ENCODE data around the gene EFCAB6.

Gene EFCAB6

DNA sequence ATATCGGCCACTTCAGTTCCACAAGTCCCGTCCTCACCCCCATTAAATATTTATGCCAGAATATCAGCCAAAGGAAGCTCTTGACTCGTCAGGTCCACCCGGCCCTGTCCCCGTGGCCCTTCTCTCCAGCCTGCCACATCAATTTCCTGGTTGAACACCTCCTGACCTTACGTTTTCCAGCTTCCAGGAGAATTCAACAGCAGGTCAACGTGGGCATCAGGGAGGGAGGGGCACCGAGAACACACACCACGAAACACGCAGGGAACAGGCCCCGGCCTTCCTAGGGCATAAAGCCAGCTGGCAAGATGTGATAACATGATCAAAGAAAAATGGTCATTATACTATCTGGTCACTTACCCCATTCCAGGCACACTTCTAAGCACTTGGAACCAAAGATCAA lies 34.9 kb upstream of the EFCAB6 start:
- DNase-seq (ENCODE audit: low read depth in 2 of 2): no peak

DNA sequence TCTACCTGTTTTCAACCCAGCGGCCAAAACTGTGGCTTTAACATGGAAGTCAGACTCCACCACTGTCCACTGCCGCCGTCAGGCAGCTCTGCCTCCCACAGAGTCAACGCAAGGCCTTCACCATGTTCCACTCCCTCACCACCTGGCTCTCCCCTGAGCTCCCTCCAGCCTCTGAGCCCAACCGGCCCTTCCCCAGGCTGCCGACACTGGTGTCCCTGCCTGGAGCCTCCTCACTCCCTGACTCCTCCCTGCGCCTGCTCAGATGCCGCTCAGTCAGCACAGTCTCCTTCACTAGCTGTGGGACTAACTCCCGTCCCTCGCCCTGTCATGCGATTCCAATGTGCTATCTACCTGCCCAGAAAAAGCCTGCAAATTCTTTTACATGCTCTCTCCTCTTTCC lies 33.9 kb upstream of the EFCAB6 start:
- DNase-seq (ENCODE audit: low read depth in 2 of 2): no peak

DNA sequence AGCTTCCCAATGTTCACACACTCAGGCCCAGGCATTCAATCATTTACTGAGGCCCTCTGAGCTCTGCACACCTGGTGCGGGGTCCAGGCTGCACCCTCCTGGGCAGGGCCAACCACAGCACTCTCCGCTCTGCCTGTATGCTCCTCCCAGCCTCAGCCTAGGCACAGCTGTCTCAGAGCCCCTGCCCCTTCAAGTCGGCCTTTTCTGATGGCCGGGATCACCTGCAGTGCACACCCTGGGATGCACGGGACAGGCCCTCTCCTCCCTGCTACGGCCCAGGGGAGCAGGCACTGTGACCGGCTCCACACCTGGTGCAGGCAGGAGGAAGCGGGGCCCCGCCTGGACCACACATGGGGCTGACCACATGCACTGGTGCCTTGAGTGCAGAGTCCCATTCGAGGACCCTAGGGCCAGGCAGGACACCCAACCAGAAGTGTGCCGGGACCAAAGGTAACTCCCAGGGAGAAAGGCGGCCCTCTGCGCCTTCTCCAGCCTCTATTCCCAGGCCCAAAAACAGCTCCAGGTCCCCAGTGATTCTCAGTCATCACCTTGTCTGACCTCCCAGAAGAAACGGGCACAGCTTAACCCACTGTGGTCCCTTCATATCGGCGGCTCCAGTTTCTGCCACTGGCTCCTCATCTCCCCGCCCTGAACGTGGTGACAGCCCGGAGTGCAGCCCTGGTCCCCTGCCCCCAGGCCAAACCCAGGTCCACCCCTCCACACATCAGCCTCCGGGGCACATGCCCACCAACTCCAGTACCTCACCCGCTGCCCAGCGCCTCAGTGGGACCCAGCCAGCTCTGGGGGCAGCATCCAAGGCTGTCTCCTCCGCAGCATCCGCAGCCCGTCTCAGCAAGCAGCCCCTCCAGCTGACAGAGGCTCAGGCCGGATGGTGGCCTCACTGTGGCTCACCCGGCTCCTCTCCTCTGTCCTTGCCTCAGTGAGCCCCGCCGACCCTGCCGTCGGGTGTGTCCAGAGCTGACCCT lies 32.7 kb upstream of the EFCAB6 start:
- no peak for DNase-seq (ENCODE audit: low read depth in 2 of 2)

DNA sequence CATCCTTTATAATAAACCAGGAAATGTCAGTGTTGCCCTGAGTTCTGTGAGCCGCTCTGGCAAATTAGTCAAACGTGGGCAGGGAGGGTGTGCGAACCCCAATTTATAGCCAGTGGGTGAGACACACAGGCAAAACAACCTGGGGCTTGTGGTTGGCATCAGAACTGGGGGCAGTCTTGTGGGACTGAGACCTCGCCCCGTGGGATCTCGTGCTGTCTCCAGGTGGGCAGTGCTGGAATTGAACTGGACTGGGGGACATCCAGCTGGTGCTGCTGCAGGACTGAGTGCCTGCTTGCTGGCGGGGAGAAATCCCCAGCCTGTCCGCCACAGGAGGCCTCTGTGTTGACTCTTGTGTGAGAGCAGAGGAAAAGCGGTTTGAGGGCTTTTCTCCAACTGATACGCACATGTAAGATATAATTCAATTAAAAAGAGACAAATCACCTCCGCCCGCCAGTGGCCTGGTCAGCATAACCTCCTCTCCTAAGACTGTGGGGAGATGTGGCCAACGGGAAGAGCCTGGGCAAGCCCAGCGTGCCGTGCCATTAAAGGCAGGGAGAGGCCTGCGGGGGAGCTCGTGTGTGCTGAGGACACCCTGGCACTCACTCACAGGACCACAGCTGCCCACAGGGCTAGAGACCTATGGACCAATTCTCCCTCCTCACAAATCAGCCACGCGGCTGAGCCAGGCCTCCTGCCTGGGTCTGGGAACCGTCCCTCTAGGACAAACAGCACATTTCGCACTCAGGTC lies 31.9 kb upstream of the EFCAB6 start:
- no peak for DNase-seq (ENCODE audit: low read depth in 2 of 2)

DNA sequence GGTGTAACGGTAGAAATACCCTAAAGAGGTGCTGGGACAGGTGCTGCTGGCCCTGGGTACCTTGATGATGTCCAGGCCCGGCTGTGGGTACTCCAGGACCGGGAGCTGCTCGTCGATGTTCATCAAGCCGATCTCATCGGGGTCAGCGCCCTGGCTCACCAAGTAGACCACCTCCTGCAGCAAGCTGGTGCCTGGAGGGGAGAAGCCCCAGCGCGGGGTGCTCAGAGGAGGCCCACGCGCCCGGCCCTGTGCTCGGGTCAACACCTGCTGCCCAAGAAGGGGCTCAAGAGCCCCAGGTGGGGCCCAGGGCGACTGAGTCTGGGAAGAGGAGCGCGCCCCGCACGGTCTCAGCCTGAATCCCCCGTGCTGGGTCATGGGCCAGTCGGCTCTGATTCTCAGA lies 29.6 kb upstream of the EFCAB6 start:
- DNase-seq (ENCODE audit: low read depth in 2 of 2): no peak

DNA sequence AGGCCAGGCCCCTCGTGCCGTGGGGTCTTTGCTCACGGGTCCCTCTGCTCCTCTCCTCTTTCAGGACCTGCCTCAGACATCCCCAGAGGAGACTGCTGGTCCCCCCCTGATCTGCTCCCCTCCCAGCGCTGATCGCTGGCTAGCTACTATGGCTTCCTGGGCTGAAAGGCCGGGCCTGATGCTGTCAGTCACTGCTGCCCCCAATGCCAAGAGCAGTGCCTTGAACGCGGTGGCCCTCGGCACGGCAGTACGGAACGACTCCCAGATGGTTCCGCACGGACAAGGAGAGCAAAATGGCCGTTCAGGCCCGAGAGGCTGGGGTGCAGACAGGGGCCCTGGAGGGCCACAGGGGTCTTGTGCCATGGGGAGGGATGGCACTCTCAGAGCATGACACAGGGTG lies 28.7 kb upstream of the EFCAB6 start:
- DNase-seq (ENCODE audit: low read depth in 2 of 2): no peak

DNA sequence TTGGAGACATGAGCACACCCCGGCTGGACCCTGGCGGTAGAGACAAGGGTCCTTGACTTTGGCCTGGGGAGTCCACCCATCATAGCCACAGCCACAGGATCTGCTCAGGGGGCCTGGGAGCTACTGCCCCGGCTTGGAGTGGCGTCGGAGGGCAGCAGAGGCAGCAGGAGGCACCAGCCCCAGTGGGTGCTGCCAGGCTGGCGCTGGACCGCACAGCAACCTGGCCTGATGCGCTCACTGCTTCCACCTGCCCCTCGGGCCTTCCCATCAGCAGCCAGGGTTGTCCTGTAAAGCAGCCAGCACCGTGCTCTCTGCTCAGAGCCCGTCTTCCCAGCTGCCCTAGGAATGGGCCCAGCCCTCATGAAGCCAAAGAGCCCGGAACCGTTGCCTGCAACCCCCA lies 28.3 kb upstream of the EFCAB6 start:
- DNase-seq (ENCODE audit: low read depth in 2 of 2): no peak

DNA sequence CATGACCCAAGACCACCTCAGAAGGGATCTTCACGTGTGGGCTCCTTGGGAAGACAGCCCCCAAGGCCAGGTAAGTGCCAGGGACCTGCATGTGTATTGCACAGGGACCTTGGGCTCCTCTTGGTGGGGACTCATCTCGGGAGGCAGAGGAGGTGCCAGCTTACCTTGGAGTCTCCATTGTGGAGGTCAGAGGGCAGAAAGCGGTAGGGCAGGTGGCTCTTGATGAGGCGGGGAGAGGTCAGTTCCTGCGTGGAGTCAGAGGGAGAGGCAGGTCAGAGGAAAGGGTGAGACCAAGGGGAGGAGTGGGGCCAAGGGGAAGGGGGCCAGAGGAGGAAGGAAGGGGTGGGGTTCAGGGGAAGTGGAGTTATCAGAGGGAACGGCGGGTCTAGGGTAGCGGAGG lies 27.7 kb upstream of the EFCAB6 start:
- DNase-seq (ENCODE audit: low read depth in 2 of 2): no peak

DNA sequence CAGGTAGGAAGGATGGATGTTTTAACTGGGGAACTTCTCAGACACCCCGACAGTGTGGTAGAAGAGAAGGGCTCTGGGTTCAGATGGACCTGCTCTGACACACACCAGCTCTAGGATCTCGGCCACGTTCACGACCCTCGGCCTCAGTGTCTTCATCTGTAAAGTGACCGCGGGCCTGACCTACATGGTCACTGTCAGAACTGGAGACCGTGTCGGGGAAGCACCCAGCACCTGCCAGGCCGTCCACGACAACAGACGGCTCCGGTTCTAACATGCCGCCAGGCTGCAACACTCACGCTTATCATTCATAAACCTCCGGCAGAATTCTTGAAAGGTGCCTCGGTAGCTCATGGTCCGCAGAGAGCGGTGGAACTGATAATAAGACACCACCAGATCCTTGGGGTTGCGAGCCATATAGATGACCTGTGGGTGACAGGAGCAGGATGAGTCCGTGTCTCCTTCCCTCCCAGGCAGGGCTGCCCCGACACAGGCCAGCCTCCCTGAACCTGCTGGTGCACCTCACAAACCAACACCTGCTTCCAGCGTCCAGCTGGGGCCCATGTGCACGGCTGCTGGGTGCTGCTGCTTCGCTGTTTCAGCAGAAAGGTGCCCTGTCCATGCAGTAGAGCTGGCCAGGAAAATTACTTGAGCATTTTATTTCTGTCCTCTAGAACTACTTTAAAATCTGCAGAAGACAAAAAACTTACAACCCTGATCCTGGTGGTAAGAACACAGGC lies 26.6 kb upstream of the EFCAB6 start:
- no peak for DNase-seq (ENCODE audit: low read depth in 2 of 2)

DNA sequence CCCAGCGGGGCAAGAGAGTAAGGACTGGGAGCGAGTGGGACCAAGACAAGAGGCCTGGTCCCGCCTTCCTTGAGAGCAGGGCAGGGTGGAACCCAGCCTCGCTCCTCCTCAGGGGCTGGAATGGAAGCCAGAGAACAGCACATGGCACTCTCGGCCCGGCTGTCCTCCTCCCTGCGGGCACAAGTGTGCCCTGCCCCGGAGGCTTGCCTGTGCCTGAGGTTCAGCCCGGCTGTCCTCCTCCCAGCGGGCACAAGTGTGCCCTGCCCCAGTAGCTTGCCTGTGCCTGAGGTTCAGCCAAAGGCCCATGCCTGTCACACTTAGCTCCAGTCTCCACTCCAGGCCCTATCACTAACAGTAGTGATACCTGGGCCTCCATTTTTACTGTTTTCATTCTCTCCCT lies 26.1 kb upstream of the EFCAB6 start:
- no peak for DNase-seq (ENCODE audit: low read depth in 2 of 2)

DNA sequence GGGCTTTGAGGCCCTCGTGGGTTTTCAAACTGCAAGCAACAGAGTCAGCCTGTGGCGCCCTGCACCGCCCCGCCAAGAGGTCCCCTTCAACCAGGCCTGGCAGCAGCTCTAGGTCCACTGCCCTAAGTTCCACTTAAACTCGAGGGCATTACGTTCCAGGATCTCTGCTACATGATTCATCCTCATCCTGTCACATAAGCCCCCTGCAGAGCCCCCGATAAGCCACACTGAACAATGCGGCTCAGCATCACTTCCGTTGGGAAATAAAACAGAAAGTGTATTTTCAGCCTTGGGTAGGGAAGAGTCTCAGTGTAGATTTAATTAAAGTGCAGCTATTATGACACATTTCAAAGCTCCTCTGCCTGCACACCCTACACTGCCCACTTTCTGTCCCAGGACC lies 25.6 kb upstream of the EFCAB6 start:
- no peak for DNase-seq (ENCODE audit: low read depth in 2 of 2)

DNA sequence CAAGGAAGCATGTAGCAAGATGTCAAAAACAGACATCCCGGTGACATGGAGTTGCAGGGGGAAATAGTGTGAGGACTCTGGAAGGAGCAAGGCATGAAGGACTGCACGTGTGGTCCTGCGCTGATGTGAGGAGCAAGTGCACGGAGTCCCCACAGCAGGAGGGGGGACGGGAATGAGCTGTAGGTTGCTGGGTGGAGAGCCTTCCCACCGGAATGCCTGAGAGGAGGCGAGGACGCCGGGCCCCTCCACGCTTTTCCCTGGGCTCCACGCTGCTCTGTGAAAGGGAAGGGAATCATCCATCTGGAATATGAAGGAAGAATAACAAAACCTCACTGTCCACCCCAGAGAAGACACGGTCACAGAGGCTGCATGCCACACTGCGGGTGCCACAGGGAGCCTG lies 23.6 kb upstream of the EFCAB6 start:
- DNase-seq (ENCODE audit: low read depth in 2 of 2): no peak

DNA sequence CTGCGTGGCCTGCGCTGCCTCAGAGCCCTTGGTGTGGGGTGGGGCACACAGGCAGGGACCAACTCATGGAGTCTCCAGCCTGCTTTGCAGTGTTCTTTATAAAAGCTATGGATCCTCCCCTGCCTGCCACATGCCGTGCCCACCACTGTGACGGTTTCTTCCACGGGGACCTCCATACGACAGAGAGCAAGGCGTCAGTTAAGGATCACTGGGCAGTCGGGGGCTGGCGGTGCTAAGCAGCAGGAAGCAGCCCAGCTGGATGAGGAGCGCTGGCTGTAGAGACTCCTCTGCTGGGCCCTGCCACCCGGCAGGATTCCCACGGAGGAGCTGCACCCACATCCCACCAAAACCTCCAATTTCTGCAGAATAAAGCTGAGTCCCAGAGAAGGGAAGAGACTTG lies 23.1 kb upstream of the EFCAB6 start:
- DNase-seq (ENCODE audit: low read depth in 2 of 2): no peak

DNA sequence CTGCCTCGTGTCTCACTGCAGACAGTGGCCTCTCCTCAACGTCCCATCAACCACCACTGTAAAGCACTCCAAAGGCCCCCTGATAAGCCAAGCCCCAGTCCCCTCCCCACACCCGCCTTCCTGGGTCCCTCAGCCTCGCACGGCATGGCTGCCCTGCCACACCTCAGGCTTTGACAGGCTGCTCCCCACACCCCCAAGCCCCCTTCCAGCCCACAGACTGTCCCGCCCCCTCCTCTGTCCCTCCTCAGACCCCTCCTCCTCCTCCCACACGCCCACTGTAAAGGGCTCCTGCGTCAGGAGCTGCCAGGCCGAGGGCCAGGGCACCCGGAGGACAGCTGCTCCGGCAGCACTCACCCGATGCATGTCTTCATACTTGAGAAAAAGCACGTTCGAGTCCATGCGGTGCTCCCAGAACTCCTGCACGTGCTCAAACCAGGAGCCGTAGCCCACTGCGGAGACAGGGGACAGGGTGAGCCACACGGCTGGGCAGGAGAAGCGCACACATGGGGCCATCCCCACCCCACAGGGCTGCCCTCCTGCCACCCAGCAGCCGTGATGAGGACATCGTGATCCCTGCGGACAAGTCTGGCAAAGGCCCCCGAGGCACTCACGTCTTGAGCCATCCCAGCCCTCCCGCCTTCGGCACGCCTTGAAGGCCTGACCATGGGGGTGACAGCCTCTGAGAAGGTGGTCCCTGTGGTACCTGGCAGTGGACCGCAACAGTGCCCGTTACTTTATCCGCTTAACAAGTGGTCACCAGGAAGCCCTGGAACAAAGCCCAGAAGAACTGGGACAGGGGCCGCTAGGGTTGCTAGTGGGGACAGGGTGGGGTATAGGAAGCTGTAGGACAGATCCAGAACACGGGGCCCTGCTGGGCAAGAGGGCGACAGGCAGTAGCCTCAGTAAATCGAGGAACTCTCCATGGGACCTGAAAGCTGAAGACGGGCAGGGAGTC lies 21.5 kb upstream of the EFCAB6 start:
- no peak for DNase-seq (ENCODE audit: low read depth in 2 of 2)

DNA sequence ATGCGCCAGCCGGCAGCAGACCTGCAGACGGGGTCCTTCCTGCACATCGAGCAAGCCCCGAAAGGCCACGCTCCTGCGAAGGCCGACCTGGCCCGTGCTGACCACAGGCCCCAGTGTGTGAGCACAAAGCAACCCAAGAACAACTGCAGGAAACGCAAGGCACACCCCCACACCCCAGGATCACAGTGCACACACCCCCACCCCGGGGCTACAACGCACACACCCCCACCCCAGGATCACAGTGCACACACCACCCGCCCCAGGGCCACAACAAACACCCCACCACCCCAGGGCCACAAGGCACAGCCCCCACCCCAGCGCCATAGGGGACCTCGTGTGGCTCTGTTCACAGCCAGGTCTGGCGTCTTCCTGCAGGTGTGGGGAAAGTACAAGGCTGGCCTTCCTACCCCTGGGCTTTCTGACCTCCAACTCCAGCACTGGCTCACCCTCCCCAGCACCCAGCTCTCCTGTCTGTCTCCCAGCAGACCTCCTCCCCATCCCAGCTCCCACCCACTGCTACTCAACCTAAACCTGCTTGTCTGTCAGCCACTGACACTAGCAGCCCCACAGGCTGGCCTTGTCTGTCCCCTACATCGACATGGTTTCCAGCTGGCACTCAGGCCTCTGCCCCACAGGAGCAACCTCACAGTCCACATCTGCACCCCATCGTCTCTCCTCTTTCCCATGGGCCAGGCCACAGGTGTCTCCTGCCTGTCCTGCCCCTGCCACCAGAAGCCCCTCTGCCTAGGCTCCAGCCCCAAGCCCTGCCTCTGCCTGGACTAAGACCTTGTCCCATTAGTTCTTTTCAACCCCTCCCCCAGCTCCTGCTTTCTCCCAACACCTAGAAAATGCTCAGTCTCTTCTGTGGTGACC lies 20.5 kb upstream of the EFCAB6 start:
- DNase-seq (ENCODE audit: low read depth in 2 of 2): no peak

DNA sequence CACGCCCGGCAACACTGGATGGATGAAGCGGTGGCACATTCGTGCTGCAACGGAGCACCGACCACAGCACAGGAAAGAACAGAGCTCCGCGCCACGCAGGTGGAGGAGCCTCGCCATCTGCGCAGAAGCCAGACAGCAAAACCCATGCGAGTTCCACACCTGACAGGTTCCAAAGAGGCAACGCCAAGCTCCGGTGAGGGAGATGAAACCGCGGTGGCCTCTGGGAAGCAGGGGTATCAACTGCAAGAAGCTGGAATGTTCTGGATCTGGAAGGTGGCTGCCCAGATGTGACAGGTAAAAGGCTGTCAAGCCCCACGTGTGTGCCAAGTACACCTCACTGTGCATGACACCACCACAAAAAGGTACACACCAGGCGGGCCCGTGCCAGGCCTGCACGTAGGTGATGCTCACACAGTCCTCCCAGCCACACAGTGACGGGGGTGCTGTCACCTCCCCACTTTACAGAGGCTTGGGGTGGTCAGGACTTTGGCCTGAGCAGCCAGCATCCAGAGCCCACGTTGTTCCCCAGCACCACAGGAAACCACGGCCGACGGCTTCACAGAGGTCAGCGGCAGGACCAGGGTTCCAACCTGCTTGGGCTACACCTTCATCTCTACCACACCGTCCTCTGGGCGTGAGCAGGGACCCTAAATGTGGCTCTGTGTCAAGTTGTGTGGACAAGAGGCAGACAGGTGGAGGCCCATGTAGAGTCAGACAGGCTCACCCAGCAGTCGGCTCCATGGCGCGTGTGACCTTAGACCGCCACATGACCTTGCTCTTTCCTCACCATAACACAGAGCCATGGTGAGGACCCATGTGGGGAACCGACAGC lies 19.7 kb upstream of the EFCAB6 start:
- no peak for DNase-seq (ENCODE audit: low read depth in 2 of 2)

DNA sequence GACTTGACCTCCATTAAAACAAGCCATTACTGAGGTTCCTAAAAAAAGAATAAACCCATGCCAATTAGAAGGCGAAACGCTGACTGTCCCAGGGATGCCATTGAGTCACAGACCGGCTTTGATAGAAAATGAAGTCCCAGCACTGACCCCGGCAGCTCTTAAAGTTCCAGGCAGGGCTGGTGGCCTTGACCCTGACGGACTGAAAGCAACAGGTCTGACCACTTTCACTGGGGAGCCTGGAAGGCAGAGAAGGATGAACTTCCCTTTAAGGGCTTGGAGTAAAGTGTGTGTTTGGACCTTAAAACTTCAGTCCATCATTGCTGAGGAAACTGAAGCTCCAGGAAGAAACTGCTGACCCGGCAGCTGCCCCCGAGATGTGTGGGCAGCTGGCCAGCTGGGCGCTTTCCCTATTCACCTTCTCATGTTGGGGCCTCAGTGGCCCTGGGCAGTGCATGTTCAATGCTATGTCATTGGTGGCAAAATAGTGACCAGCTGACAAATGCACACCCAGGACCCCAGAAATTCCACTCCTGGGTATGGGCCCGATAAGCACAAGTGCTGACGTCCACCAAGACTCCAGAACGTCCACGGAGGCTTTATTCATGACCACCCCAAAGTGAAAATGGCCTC lies 18.9 kb upstream of the EFCAB6 start:
- no peak for DNase-seq (ENCODE audit: low read depth in 2 of 2)

DNA sequence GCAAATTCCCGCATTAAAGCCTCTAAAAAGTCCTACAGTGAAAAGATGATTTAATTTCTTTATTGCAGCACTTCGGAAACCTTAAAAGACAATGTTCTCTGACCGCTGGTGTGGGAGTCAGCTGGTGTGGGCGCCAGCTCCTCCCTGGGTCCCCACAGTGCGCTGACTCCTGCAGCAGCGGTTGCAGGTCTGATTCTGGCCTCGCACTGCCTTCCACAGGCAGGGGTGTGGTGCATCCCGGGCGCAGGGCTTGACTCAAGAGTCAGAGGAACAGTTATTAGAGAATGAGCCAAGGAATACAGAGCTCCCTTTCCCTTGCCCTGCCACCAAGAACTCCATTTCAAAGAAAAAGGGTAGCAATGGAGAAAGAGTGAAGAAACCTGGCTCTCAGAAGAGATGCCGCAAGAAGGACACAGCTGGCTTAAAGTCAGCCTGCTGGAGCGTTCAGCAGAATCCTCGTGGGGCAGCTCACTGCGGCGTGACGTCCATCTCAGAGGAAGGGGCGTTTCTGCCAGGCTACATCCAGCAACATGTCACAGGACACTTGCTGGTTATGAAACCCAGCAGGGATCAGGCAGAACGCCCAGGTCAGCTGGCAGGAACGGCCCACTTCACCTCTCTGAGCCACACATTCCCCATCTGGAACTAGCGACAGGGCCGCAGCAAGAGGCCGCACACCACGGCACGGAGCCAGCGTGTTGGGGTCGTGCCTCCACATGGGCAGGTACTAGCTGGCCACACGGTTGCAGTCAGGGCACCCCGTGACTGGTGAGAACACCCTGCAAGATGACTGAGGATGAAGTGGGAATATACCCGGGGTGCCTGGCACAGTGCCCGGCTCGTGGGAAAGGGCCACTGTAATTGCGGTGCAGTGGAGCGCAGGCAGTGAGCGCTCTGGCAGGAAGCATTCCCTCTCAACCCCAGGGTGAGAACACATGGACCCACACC lies 18.1 kb upstream of the EFCAB6 start:
- DNase-seq (ENCODE audit: low read depth in 2 of 2): no peak

Data from stimulated activated CD4-positive, alpha-beta T cell treated with anti-CD3 and anti-CD28 coated beads, Interleukin-1b, Interleukin-23, amount 100 ng/mL, for 1 hour (primary cell).